ENCODE results near the gene ST6GALNAC5. TPM values are rescaled to one million over a fixed set of nuclear protein-coding genes. Genes with fewer than 3 reads are reported as not detected.

Gene ST6GALNAC5
- polyA plus RNA-seq, 1 experiment: 1.6 TPM

GRCh38 chr1:76925825-76926224 is 58.5 kb downstream of the ST6GALNAC5 start:
- POLR2A ChIA-PET: no interaction called here
- H3K9me3 ChIP-seq (ENCODE audit: control insufficient read depth, insufficient read depth, low read length): no peaks in the 10 kb centered on the region
- no peak overlapping the region for H3K4me3 ChIP-seq (ENCODE audit: low read depth, low read length)
- CTCF ChIA-PET: no interaction called here
- TF ChIP-seq CTCF (IDR thresholded peaks at IDR 0.05; ENCODE audit: low read depth, low read length): no peak
- H3K27me3 ChIP-seq (ENCODE audit: control insufficient read depth, insufficient read depth, low read length): no peaks in the 10 kb centered on the region
- DNase-seq (ENCODE audit: low read depth, low spot score): no peak
- H3K27ac ChIP-seq (ENCODE audit: low read depth, low read length): no peak overlapping the region

GRCh38 chr1:76928522-76928921 is 61.2 kb downstream of the ST6GALNAC5 start:
- Histone ChIP-seq H3K9me3 (ENCODE audit: control insufficient read depth, insufficient read depth, low read length) (no peaks in the 10 kb centered on the region), H3K27ac (ENCODE audit: low read depth, low read length) (no peak overlapping the region), H3K27me3 (ENCODE audit: control insufficient read depth, insufficient read depth, low read length) (no peaks in the 10 kb centered on the region), H3K4me3 (ENCODE audit: low read depth, low read length) (no peak overlapping the region)
- POLR2A ChIA-PET: no interaction called here
- no peak for TF ChIP-seq CTCF (IDR thresholded peaks at IDR 0.05; ENCODE audit: low read depth, low read length)
- CTCF ChIA-PET: no interaction called here
- no peak for DNase-seq (ENCODE audit: low read depth, low spot score)

- TF ChIP-seq CTCF (IDR thresholded peaks at IDR 0.05; ENCODE audit: low read depth, low read length): no peak
- no peak overlapping the region for H3K27ac ChIP-seq (ENCODE audit: low read depth, low read length)
- ChIA-PET POLR2A (no interaction called here), CTCF (no interaction called here)
- H3K4me3 ChIP-seq (ENCODE audit: low read depth, low read length): no peak overlapping the region
- H3K27me3 ChIP-seq (ENCODE audit: control insufficient read depth, insufficient read depth, low read length): no peaks in the 10 kb centered on the region
- H3K9me3 ChIP-seq (ENCODE audit: control insufficient read depth, insufficient read depth, low read length): no peaks in the 10 kb centered on the region
- no peak for DNase-seq (ENCODE audit: low read depth, low spot score)
Observed at GRCh38 chr1:76929136-76929535, 61.9 kb downstream of the ST6GALNAC5 start.

- Histone ChIP-seq H3K27me3 (ENCODE audit: control insufficient read depth, insufficient read depth, low read length) (no peaks in the 10 kb centered on the region), H3K27ac (ENCODE audit: low read depth, low read length) (no peak overlapping the region), H3K9me3 (ENCODE audit: control insufficient read depth, insufficient read depth, low read length) (no peaks in the 10 kb centered on the region), H3K4me3 (ENCODE audit: low read depth, low read length) (no peak overlapping the region)
- no peak for TF ChIP-seq CTCF (IDR thresholded peaks at IDR 0.05; ENCODE audit: low read depth, low read length)
- ChIA-PET POLR2A (no interaction called here), CTCF (no interaction called here)
- no peak for DNase-seq (ENCODE audit: low read depth, low spot score)
Observed at GRCh38 chr1:76933847-76934815, 66.9 kb downstream of the ST6GALNAC5 start.

- ChIA-PET CTCF (no interaction called here), POLR2A (no interaction called here)
- H3K4me3 ChIP-seq (ENCODE audit: low read depth, low read length): no peak overlapping the region
- no peak for TF ChIP-seq CTCF (IDR thresholded peaks at IDR 0.05; ENCODE audit: low read depth, low read length)
- no peaks in the 10 kb centered on the region for H3K9me3 ChIP-seq (ENCODE audit: control insufficient read depth, insufficient read depth, low read length)
- DNase-seq (ENCODE audit: low read depth, low spot score): no peak
- no peaks in the 10 kb centered on the region for H3K27me3 ChIP-seq (ENCODE audit: control insufficient read depth, insufficient read depth, low read length)
- H3K27ac ChIP-seq (ENCODE audit: low read depth, low read length): no peak overlapping the region
Observed at GRCh38 chr1:76938304-76938703, 71.0 kb downstream of the ST6GALNAC5 start.

All from AG04450 (cell line).